HEK293T (cell line): Measurements from ENCODE around the gene EFNA3.

Experiments
- CTCF ChIA-PET: fragments of 350-600 bp; formaldehyde crosslinking; extraction: SDS; loops from one replicate; lab custom pipeline; 2021; ENCODE audit warnings: antibody characterized with exemption, inconsistent platforms; lab: Yijun Ruan, JAX
- POLR2A ChIA-PET: fragments of 350-600 bp; formaldehyde crosslinking; extraction: SDS; loops from one replicate; lab custom pipeline; 2020; ENCODE audit warnings: antibody characterized with exemption, inconsistent platforms; lab: Yijun Ruan, JAX
- DNase-seq: peaks from one replicate; pipeline ENCODE4 v3.0.0; 2012; ENCODE audit warnings: mixed read lengths; ENCODE audit errors: extremely low spot score
- ARNT ChIP-seq: fragments of 450-650 bp; IDR thresholded peaks from 2 replicates; pipeline ENCODE4 v1.6.1; 2017; ENCODE audit warnings: mild to moderate bottlenecking
- BHLHE40 ChIP-seq: fragments of 450-650 bp; IDR thresholded peaks from 2 replicates; pipeline ENCODE4 v1.6.1; 2016; ENCODE audit warnings: mild to moderate bottlenecking, moderate library complexity, borderline replicate concordance
- CTBP1 ChIP-seq: fragments of 450-650 bp; IDR thresholded peaks from 2 replicates; pipeline ENCODE4 v1.6.1; 2016; ENCODE audit warnings: borderline replicate concordance
- ELF4 ChIP-seq: fragments of 450-650 bp; IDR thresholded peaks from 2 replicates; pipeline ENCODE4 v1.6.1; 2017; ENCODE audit warnings: antibody characterized with exemption
- FOXA1 ChIP-seq: fragments of 450-650 bp; IDR thresholded peaks from 2 replicates; pipeline ENCODE4 v1.6.1; 2016; ENCODE audit warnings: mild to moderate bottlenecking
- FOXK2 ChIP-seq: fragments of 450-650 bp; IDR thresholded peaks from 2 replicates; pipeline ENCODE4 v1.6.1; 2016; ENCODE audit warnings: mild to moderate bottlenecking
- FOXM1 ChIP-seq: fragments of 450-650 bp; IDR thresholded peaks from 2 replicates; pipeline ENCODE4 v1.6.1; 2017; ENCODE audit warnings: mild to moderate bottlenecking, borderline replicate concordance
- HDGF ChIP-seq: fragments of 450-650 bp; IDR thresholded peaks from 2 replicates; pipeline ENCODE4 v1.6.1; 2017; ENCODE audit warnings: antibody characterized with exemption, borderline replicate concordance
- L3MBTL2 ChIP-seq: fragments of 450-650 bp; conservative IDR thresholded peaks from 2 replicates; pipeline ENCODE4 v1.6.1; 2016; ENCODE audit warnings: mild to moderate bottlenecking
- LEF1 ChIP-seq: fragments of 450-650 bp; IDR thresholded peaks from 2 replicates; pipeline ENCODE4 v1.6.1; 2017; ENCODE audit warnings: mild to moderate bottlenecking, borderline replicate concordance
- NFRKB ChIP-seq: fragments of 450-650 bp; IDR thresholded peaks from 2 replicates; pipeline ENCODE4 v1.6.1; 2016; ENCODE audit warnings: mild to moderate bottlenecking, moderate library complexity
- PKNOX1 ChIP-seq: fragments of 450-650 bp; IDR thresholded peaks from 2 replicates; pipeline ENCODE4 v1.6.1; 2016
- SP1 ChIP-seq: fragments of 450-650 bp; IDR thresholded peaks from 2 replicates; pipeline ENCODE4 v1.6.1; 2017
- SUZ12 ChIP-seq: fragments of 450-650 bp; IDR thresholded peaks from 2 replicates; pipeline ENCODE4 v1.6.1; 2016; ENCODE audit warnings: mild to moderate bottlenecking
- TARDBP ChIP-seq: fragments of 450-650 bp; IDR thresholded peaks from 2 replicates; pipeline ENCODE4 v1.6.1; 2016
- ZNF384 ChIP-seq: fragments of 450-650 bp; IDR thresholded peaks from 2 replicates; pipeline ENCODE4 v1.6.1; 2016

The EFNA3 gene

GRCh38 chr1:155077758-155078445, 735 bp upstream of the EFNA3 start:
- no peak for DNase-seq
- ChIA-PET CTCF (interaction anchor here (1.0 to 1.4 kb wide), 4 partner anchors 13 to 95 kb away, joined by 3 to 5 read pairs (median 4); partner anchors contain the start of genes ADAM15 and KRTCAP2), POLR2A (interaction anchor here (1.0 kb wide), 1 partner anchor 79 kb away, joined by 3 read pairs; no protein-coding TSS in a partner anchor)
- TF ChIP-seq LEF1: no peak
- TF ChIP-seq PKNOX1: no peak
- no peak for TF ChIP-seq ELF4
- no peak for TF ChIP-seq HDGF
- TF ChIP-seq FOXA1: no peak
- no peak for TF ChIP-seq FOXM1
- no peak for TF ChIP-seq SUZ12
- no peak for TF ChIP-seq ARNT
- TF ChIP-seq ZNF384: no peak
- TF ChIP-seq NFRKB: no peak
- TF ChIP-seq L3MBTL2: no peak
- TF ChIP-seq CTBP1: no peak
- no peak for TF ChIP-seq FOXK2
- no peak for TF ChIP-seq TARDBP

DNA sequence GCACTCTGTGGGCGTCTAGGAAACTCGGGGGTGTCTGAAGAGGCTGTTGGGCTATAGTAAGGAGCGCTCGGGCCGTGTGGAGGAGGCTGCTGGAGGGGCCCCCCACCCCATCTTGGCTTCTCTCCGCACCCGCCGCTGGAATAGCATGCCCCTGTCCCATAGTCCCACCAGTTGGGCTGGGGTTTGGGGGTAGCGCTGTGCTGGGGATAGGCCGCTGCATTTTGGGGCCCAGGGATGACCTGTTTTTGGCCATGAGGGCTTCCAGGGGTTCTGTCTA, 511 bp downstream of the EFNA3 start:
- ChIA-PET CTCF (interaction anchor here (0.6 to 1.1 kb wide), 5 partner anchors 12 to 94 kb away, joined by 3 to 5 read pairs (median 3); partner anchors contain the start of genes ADAM15 and KRTCAP2), POLR2A (interaction anchor here (1.0 to 1.2 kb wide), 2 partner anchors 12 to 80 kb away, joined by 3 read pairs; no protein-coding TSS in a partner anchor)
- no peak for TF ChIP-seq LEF1
- no peak for TF ChIP-seq ELF4
- TF ChIP-seq ARNT: no peak
- no peak for TF ChIP-seq ZNF384
- no peak for TF ChIP-seq FOXM1
- TF ChIP-seq NFRKB: no peak
- TF ChIP-seq SP1: no peak
- TF ChIP-seq FOXK2: no peak
- no peak for TF ChIP-seq L3MBTL2
- no peak for TF ChIP-seq FOXA1
- no peak for TF ChIP-seq HDGF
- TF ChIP-seq PKNOX1: no peak
- TF ChIP-seq CTBP1: no peak
- TF ChIP-seq SUZ12: no peak
- TF ChIP-seq TARDBP: no peak
- no peak for TF ChIP-seq BHLHE40
- no peak for DNase-seq

DNA sequence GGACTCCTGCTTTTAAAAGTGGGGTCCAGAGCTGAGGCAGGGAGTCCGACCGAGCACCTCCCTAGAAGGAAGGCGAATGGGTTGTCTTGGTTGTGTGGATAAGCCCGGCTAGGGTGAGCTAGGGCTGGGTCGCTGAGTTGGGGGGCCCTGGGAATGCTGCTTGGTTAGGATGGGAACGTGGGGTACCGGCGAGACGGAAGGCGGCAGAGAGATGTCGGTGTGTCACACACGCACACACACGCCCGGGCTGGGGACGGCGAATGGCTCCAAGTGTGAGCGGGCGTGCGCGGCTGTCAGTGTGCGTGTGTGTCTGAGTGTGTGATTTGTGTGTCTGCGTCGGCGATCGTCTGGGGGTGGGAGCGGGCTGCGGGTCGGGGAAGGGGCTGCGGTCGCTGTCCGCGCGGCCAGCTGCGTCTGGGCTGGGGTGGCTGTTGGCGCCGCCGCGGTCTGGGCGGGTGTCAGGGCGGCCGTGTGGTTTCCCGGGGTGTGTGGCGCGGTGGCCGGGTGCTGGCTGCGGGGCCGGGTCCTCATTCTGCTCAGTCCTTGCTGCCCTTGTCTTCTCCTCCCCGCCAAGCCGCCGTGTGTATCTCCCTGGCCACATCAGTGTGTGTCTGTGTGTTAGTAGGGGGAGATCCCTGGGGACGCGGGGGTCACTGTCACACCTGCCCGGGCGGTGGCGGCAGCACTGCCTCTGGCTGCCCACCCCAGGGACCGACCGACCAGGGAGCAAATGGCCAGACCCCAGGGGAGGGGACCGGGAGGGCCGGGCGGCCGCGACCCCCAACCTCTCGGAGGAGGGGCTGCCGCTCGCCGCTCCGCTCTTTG, 1.1 kb downstream of the EFNA3 start:
- DNase-seq: no peak
- TF ChIP-seq SP1 (no peak), PKNOX1 (peak; percentile 82)
- ChIA-PET POLR2A (interaction anchor here (1.0 to 1.9 kb wide), 4 partner anchors 12 to 114 kb away, joined by 3 to 5 read pairs (median 4); partner anchors contain the start of gene ADAM15), CTCF (interaction anchor here (1.0 to 1.7 kb wide), 2 partner anchors 62 to 88 kb away, joined by 3 to 5 read pairs; no protein-coding TSS in a partner anchor)

DNA sequence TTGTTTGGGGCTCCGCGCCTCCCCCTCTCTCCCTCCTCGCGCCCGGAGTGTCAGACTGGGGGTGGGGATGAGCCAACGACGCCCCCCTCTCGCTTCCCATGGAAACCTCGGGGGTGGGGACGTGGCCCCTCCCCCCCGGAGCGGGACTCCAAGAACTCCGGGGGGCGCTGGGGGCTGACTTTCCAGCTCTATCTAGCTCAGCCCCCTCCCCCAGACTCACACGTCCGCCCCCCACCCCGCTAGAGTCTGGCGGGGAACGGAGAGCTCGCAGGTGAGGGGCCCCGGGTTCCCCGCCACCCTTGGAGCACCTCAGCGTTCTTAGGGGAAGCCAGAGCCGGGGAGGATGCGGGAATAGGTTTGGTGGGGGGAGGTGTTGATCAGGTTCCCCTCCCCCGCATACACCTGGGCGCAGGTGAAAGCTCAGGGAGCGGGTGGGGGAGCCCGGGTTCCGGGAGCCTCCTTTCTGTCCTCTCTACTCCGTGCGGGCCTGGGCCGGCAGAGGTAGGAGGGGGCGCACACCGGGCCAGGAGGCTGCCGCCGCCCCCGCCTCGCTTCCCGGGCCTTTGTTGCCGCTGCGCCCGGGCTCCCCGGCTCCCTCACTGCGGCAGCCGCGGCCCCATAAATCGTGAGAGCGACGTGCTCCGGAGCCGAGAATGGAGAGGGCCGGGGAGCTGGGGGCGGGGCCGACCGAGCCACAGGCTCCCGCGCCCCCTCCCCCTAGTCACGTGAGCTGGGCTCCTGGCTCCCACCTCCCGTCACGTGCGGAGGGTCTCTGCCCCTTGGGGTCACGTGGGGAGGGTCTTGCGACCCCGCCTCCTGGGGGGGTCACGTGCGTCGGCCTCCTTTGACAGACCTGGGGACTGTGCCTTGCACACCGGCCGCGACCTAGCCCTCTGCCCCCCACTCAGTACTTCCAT, 1.9 kb downstream of the EFNA3 start:
- POLR2A ChIA-PET: interaction anchor here (1.0 to 1.9 kb wide), 10 partner anchors 10 to 113 kb away, joined by 3 to 7 read pairs (median 4); partner anchors contain the start of genes ADAM15, DPM3 and KRTCAP2
- peak; percentile 66 for DNase-seq
- no peak for TF ChIP-seq ZNF384
- 0 out of 2 replicates have a peak, but pooled peaks have one; percentile 62 for TF ChIP-seq FOXM1
- TF ChIP-seq BHLHE40: no peak
- peak; percentile 93 for TF ChIP-seq PKNOX1
- peak; percentile 92 for TF ChIP-seq L3MBTL2
- CTCF ChIA-PET: interaction anchor here (0.6 to 1.7 kb wide), 3 partner anchors 10 to 87 kb away, joined by 3 to 5 read pairs (median 4); no protein-coding TSS in a partner anchor
